ENCODE measurements around the gene BLOC1S4.

GRCh38 chr4:6680372-6681034 is 35.5 kb upstream of the BLOC1S4 start:
- TF ChIP-seq POLR2A (IDR thresholded peaks at IDR 0.05; ENCODE audit: low read length), result no peak
- no peak for TF ChIP-seq GATA1 (IDR thresholded peaks at IDR 0.05; ENCODE audit: low read depth, low read length)
